Natural killer cell treated with Interleukin-12 subunit alpha and Interleukin-12 subunit beta and Interleukin-15 and Interleukin-18, amount 100 ng/mL, for 72 hours (primary cell): ENCODE results near the gene RAB22A. TPM values are rescaled to one million over a fixed set of nuclear protein-coding genes. Genes with fewer than 3 reads are reported as not detected.

ENCODE experiments used
- ATAC-seq, 2 donors: fragments of 150-1000 bp; cut with Tn5 transposase in 1 of 2; sonication (Bioruptor Pico), chemical (Tn5 transposase) in 1 of 2; 2 replicates each; pipeline ENCODE4 v1.10.0; 2021
- DNase-seq: peaks from one replicate; pipeline ENCODE4 v3.0.0; 2022; ENCODE audit warnings: low spot score
- H3K27ac Mint-ChIP-seq, 2 donors: 1 replicate in 1 of 2; 2 replicates in 1 of 2; pipeline ENCODE4 v1.8.0; 2022; ENCODE audit warnings: mixed read lengths in 2 of 2, mild to moderate bottlenecking in 1 of 2, moderate library complexity in 1 of 2
- H3K27me3 Mint-ChIP-seq, 2 donors: 1 replicate in 1 of 2; 2 replicates in 1 of 2; pipeline ENCODE4 v1.8.0; 2022; ENCODE audit warnings: mixed read lengths in 2 of 2
- H3K36me3 Mint-ChIP-seq: one replicate; pipeline ENCODE4 v1.8.0; 2022; ENCODE audit warnings: mixed read lengths
- H3K4me1 Mint-ChIP-seq, 2 donors: 1 replicate in 1 of 2; 2 replicates in 1 of 2; pipeline ENCODE4 v1.8.0; 2022; ENCODE audit warnings: low read depth in 2 of 2, mixed read lengths in 2 of 2, mild to moderate bottlenecking in 1 of 2
- H3K4me3 Mint-ChIP-seq: one replicate; pipeline ENCODE4 v1.8.0; 2022; ENCODE audit warnings: mixed read lengths
- H3K9me3 Mint-ChIP-seq: 2 replicates; pipeline ENCODE4 v1.8.0; 2022; ENCODE audit warnings: mixed read lengths
- total RNA-seq, 2 donors: library from RNA; stranded (reverse); gene quantifications; one replicate each; pipeline ENCODE4 v1.2.3, GENCODE V29; 2022

RAB22A gene
- total RNA-seq, 2 donors from 2014 or later = 12.2 to 16.2 TPM

- no peaks in the 10 kb centered on the region for H3K9me3 Mint-ChIP-seq
- peaks cover 23 to 25% of the 10 kb centered on the region in 2 donors for H3K27me3 Mint-ChIP-seq
- no peaks in the 10 kb centered on the region for H3K36me3 Mint-ChIP-seq
- no peak overlapping the region for H3K4me3 Mint-ChIP-seq
- no peak for ATAC-seq
- no peak overlapping the region for H3K27ac Mint-ChIP-seq
- DNase-seq = no peak
- no peaks in the 10 kb centered on the region for H3K4me1 Mint-ChIP-seq
Measured at GRCh38 chr20:58374027-58374850, 64.7 kb downstream of the RAB22A start.

- Mint-ChIP-seq H3K36me3 (no peaks in the 10 kb centered on the region), H3K4me3 (no peak overlapping the region), H3K4me1 (no peaks in the 10 kb centered on the region), H3K9me3 (no peaks in the 10 kb centered on the region), H3K27ac (no peak overlapping the region), H3K27me3 (peaks cover 28 to 30% of the 10 kb centered on the region in 2 donors)
- no peak for DNase-seq
- ATAC-seq = no peak
Measured at GRCh38 chr20:58374906-58375758, 65.6 kb downstream of the RAB22A start.

- Mint-ChIP-seq H3K4me1 (no peaks in the 10 kb centered on the region), H3K36me3 (peaks cover 2% of the 10 kb centered on the region), H3K27ac (no peak overlapping the region), H3K4me3 (no peak overlapping the region), H3K27me3 (peaks cover 31 to 35% of the 10 kb centered on the region in 2 donors), H3K9me3 (no peaks in the 10 kb centered on the region)
- DNase-seq = no peak
- ATAC-seq = no peak
Measured at GRCh38 chr20:58375759-58376352, 66.3 kb downstream of the RAB22A start.

GRCh38 chr20:58377017-58377416 is 67.5 kb downstream of the RAB22A start:
- H3K9me3 Mint-ChIP-seq = peaks cover 6% of the 10 kb centered on the region
- H3K27ac Mint-ChIP-seq = no peak overlapping the region
- no peaks in the 10 kb centered on the region for H3K4me1 Mint-ChIP-seq
- DNase-seq (no peak), ATAC-seq (no peak)
- H3K4me3 Mint-ChIP-seq = no peak overlapping the region
- H3K27me3 Mint-ChIP-seq = peaks cover 38 to 42% of the 10 kb centered on the region in 2 donors
- H3K36me3 Mint-ChIP-seq = peaks cover 8% of the 10 kb centered on the region

GRCh38 chr20:58377766-58378401 is 68.4 kb downstream of the RAB22A start:
- Mint-ChIP-seq H3K27me3 (peaks cover 38 to 46% of the 10 kb centered on the region in 2 donors), H3K4me3 (no peak overlapping the region), H3K9me3 (peaks cover 6% of the 10 kb centered on the region), H3K27ac (no peak overlapping the region), H3K4me1 (no peaks in the 10 kb centered on the region), H3K36me3 (peaks cover 8% of the 10 kb centered on the region)
- DNase-seq = no peak
- no peak for ATAC-seq

- Mint-ChIP-seq H3K36me3 (peaks cover 8% of the 10 kb centered on the region), H3K9me3 (peaks cover 6% of the 10 kb centered on the region), H3K4me1 (no peaks in the 10 kb centered on the region), H3K4me3 (no peak overlapping the region), H3K27ac (no peak overlapping the region), H3K27me3 (peaks cover 38 to 55% of the 10 kb centered on the region in 2 donors)
- ATAC-seq = no peak
- DNase-seq = no peak
Measured at GRCh38 chr20:58378704-58379103, 69.2 kb downstream of the RAB22A start.

- peaks cover 6% of the 10 kb centered on the region for H3K9me3 Mint-ChIP-seq
- H3K4me1 Mint-ChIP-seq = no peaks in the 10 kb centered on the region
- DNase-seq = no peak
- no peak overlapping the region for H3K4me3 Mint-ChIP-seq
- peaks cover 37 to 63% of the 10 kb centered on the region in 2 donors for H3K27me3 Mint-ChIP-seq
- no peak overlapping the region for H3K27ac Mint-ChIP-seq
- peaks cover 8% of the 10 kb centered on the region for H3K36me3 Mint-ChIP-seq
- ATAC-seq = no peak
Measured at GRCh38 chr20:58381627-58382026, 72.1 kb downstream of the RAB22A start.

GRCh38 chr20:58382096-58382495 is 72.6 kb downstream of the RAB22A start:
- H3K27me3 Mint-ChIP-seq = peaks cover 36 to 62% of the 10 kb centered on the region in 2 donors
- H3K4me1 Mint-ChIP-seq = no peaks in the 10 kb centered on the region
- no peak overlapping the region for H3K4me3 Mint-ChIP-seq
- no peak for DNase-seq
- ATAC-seq = no peak
- peaks cover 6% of the 10 kb centered on the region for H3K9me3 Mint-ChIP-seq
- H3K27ac Mint-ChIP-seq = no peak overlapping the region
- peaks cover 8% of the 10 kb centered on the region for H3K36me3 Mint-ChIP-seq

- peaks cover 21 to 37% of the 10 kb centered on the region in 2 donors for H3K27me3 Mint-ChIP-seq
- ATAC-seq (no peak), DNase-seq (no peak)
- H3K4me1 Mint-ChIP-seq = peaks cover 2% of the 10 kb centered on the region in 2 donors
- no peak overlapping the region for H3K4me3 Mint-ChIP-seq
- H3K36me3 Mint-ChIP-seq = peaks cover 12% of the 10 kb centered on the region
- H3K27ac Mint-ChIP-seq = no peak overlapping the region
- H3K9me3 Mint-ChIP-seq = peaks cover 6% of the 10 kb centered on the region
Measured at GRCh38 chr20:58384821-58385220, 75.3 kb downstream of the RAB22A start.

- no peak overlapping the region for H3K4me3 Mint-ChIP-seq
- no peaks in the 10 kb centered on the region for H3K9me3 Mint-ChIP-seq
- peaks cover 27 to 29% of the 10 kb centered on the region in 2 donors for H3K4me1 Mint-ChIP-seq
- no peak for DNase-seq
- no peak overlapping the region for H3K27ac Mint-ChIP-seq
- ATAC-seq = no peak
- H3K36me3 Mint-ChIP-seq = peaks cover 18% of the 10 kb centered on the region
- H3K27me3 Mint-ChIP-seq = peaks cover 8 to 15% of the 10 kb centered on the region in 2 donors
Measured at GRCh38 chr20:58388028-58388601, 78.6 kb downstream of the RAB22A start.

GRCh38 chr20:58388882-58389323 is 79.4 kb downstream of the RAB22A start, which contains the start of gene VAPB:
Gene VAPB, plus strand, starts transcription at chr20:58389229. Its CDS starts 231 bp downstream, at chr20:58389460.
- Mint-ChIP-seq H3K4me3 (peak within 1 kb of the TSS; percentile 99), H3K27ac (peak within 1 kb of the TSS; percentile 90 to 92), H3K36me3 (peaks cover 18% of the 10 kb centered on the region), H3K9me3 (no peaks in the 10 kb centered on the region), H3K27me3 (peaks cover 7 to 8% of the 10 kb centered on the region in 2 donors), H3K4me1 (peaks cover 32 to 36% of the 10 kb centered on the region in 2 donors)
- peak; percentile 99 to 100 for ATAC-seq
- DNase-seq = peak; percentile 96

GRCh38 chr20:58389324-58389967 is 79.9 kb downstream of the RAB22A start:
- Mint-ChIP-seq H3K27ac (peak overlapping the region; percentile 90 to 92), H3K4me1 (peaks cover 36 to 40% of the 10 kb centered on the region in 2 donors), H3K9me3 (no peaks in the 10 kb centered on the region), H3K27me3 (peaks cover 1 to 5% of the 10 kb centered on the region in 2 donors), H3K4me3 (peak overlapping the region; percentile 99), H3K36me3 (peaks cover 18% of the 10 kb centered on the region)
- DNase-seq (peak; percentile 64), ATAC-seq (peak; percentile 64 to 73)
